ENCODE data around the gene DEFB124.

The DEFB124 gene

DNA sequence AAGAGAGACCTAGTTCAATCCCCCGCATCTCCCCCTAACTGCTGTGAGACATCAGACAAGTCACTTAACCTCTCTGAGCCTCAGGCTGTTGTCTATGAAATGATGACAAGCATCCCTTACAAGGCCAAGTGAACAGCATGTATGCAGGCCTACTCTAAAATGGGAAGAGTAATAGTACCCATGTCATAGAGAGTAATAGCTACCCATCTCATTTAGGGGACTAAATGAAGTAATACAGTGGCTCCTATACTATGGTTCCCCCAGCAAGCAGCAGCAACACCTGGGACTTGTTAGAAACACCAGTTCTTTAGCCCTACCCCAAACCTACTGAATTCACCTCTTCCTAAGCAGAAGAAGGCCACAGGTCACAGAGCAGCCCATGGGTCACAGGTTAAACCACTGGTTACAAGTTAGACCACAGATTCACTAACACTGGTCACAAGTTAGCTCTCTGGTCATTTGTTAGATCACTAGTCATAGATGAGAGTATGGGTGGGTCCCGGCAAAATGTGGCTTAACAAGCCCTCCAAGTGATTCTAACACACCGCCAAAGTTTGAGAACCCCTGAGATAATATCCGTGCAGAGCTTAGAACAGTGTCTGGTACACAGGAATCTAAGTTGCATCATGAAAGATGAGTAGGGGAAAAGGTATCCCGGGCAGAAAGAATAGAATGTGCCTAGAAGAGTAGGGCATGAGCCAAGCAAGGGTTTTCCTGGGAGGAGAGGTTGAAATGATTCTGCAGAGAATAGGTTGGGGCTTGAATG lies 1.4 kb downstream of the DEFB124 start:
- TF ChIP-seq FOXP2 (optimal IDR thresholded peaks at IDR 0.05; ENCODE audit: borderline replicate concordance, extremely low read depth, extremely low read length, insufficient read depth) (no peak), TAF1 (IDR thresholded peaks at IDR 0.05; ENCODE audit: borderline replicate concordance, insufficient read depth, low read length) (no peak), POLR2AphosphoS5 (IDR thresholded peaks at IDR 0.05; ENCODE audit: low read depth, low read length) (no peak), SIN3A (IDR thresholded peaks at IDR 0.05; ENCODE audit: borderline replicate concordance, insufficient read depth, low read length) (no peak)
- TF ChIP-seq, protein P1, sequence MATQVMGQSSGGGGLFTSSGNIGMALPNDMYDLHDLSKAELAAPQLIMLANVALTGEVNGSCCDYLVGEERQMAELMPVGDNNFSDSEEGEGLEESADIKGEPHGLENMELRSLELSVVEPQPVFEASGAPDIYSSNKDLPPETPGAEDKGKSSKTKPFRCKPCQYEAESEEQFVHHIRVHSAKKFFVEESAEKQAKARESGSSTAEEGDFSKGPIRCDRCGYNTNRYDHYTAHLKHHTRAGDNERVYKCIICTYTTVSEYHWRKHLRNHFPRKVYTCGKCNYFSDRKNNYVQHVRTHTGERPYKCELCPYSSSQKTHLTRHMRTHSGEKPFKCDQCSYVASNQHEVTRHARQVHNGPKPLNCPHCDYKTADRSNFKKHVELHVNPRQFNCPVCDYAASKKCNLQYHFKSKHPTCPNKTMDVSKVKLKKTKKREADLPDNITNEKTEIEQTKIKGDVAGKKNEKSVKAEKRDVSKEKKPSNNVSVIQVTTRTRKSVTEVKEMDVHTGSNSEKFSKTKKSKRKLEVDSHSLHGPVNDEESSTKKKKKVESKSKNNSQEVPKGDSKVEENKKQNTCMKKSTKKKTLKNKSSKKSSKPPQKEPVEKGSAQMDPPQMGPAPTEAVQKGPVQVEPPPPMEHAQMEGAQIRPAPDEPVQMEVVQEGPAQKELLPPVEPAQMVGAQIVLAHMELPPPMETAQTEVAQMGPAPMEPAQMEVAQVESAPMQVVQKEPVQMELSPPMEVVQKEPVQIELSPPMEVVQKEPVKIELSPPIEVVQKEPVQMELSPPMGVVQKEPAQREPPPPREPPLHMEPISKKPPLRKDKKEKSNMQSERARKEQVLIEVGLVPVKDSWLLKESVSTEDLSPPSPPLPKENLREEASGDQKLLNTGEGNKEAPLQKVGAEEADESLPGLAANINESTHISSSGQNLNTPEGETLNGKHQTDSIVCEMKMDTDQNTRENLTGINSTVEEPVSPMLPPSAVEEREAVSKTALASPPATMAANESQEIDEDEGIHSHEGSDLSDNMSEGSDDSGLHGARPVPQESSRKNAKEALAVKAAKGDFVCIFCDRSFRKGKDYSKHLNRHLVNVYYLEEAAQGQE (IDR thresholded peaks at IDR 0.05; ENCODE audit: insufficient read depth in 1 of 2, low read depth in 2 of 2, low read length in 2 of 2) = no peak

DNA sequence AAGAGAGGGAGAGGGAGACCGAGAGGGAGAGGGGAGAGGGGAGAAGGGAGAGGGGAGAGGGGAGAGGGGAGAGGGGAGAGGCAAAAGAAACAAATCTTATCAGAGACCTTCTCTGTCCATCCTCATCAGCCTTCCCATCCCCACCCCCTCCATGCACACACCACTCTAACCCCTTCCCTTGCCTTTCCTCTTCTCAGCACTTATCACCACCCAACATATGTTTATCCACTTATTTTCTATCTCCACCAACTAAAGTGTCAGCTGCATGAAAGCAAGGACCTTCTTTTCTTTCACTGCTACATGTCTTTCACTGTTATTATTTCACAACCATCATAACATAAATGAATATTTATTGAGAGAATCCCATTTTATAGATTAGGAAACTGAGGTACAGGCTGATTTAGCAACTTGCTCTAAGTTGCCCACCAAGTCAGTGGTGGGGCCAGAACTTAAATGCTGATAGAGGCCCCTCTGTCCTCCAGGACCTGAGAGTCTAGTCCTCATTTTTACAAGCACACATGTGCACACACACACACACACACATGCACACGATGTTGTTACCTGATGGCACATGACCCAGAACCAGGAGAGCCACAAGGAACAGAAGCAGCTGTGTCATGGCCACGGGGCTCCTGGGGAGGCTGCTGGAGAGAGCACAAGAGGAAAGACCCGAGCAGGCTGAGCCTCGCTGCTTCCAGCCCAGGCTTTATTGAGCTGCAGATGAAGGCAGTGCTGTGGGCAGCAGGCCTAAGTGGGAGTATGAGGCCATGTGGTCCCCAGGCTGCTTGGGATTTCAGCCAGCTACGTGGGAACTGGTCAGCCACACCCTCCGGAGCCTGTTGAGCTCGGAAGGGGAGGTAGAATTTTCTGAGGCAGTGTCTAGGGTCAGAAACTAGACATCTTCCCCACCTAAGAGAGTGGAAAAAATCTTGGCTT lies 2.3 kb downstream of the DEFB124 start:
- TF ChIP-seq, protein P1 (IDR thresholded peaks at IDR 0.05; ENCODE audit: insufficient read depth in 1 of 2, low read depth in 2 of 2, low read length in 2 of 2) = no peak
- no peak for TF ChIP-seq POLR2AphosphoS5 (IDR thresholded peaks at IDR 0.05; ENCODE audit: low read depth, low read length)
- TF ChIP-seq SIN3A (IDR thresholded peaks at IDR 0.05; ENCODE audit: borderline replicate concordance, insufficient read depth, low read length) = no peak
- no peak for TF ChIP-seq TAF1 (IDR thresholded peaks at IDR 0.05; ENCODE audit: borderline replicate concordance, insufficient read depth, low read length)
- no peak for TF ChIP-seq FOXP2 (optimal IDR thresholded peaks at IDR 0.05; ENCODE audit: borderline replicate concordance, extremely low read depth, extremely low read length, insufficient read depth)

DNA sequence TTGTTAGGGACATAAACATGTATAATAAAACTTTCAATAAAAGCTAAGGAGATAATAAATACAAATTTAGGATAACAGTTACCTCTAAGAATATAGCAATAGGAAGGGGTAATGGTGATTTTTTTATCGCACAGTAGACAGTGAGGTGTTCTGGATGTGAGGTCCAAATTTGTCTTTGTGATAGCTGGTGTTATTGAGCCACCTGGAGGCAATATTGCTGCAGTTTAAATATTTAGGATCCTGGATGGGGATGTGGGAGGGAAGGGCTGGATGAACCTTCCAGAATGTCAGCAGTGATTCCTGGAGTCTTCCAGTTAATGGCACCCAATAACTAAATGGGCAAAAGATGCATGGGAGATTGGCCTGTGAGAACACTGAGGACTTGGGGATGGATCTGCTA lies 20.6 kb downstream of the DEFB124 start:
- no peak for TF ChIP-seq SIN3A (IDR thresholded peaks at IDR 0.05; ENCODE audit: borderline replicate concordance, insufficient read depth, low read length)
- no peak for TF ChIP-seq POLR2AphosphoS5 (IDR thresholded peaks at IDR 0.05; ENCODE audit: low read depth, low read length)
- no peak for TF ChIP-seq TAF1 (IDR thresholded peaks at IDR 0.05; ENCODE audit: borderline replicate concordance, insufficient read depth, low read length)
- TF ChIP-seq, protein P1 (IDR thresholded peaks at IDR 0.05; ENCODE audit: insufficient read depth in 1 of 2, low read depth in 2 of 2, low read length in 2 of 2) = no peak
- TF ChIP-seq FOXP2 (optimal IDR thresholded peaks at IDR 0.05; ENCODE audit: borderline replicate concordance, extremely low read depth, extremely low read length, insufficient read depth) = no peak

DNA sequence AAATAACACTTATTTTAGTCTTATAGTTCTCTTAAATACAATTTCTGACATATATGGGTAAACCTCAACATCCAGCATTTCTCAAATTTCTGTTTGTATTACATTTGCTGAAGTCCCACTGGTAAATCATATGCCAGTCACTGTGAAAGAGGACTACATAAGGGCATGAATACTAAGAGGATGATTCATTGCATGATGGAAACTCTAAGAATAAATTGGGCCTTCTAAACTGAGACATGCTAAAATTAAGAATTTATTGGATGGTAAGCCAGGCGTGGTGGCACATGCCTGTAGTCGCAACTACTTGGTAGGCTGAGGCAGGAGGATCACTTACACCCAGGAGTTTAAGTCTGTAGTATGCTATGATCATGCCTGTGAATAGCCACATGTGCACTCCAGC lies 22.4 kb downstream of the DEFB124 start:
- TF ChIP-seq POLR2AphosphoS5 (IDR thresholded peaks at IDR 0.05; ENCODE audit: low read depth, low read length) (no peak), SIN3A (IDR thresholded peaks at IDR 0.05; ENCODE audit: borderline replicate concordance, insufficient read depth, low read length) (no peak), TAF1 (IDR thresholded peaks at IDR 0.05; ENCODE audit: borderline replicate concordance, insufficient read depth, low read length) (no peak), FOXP2 (optimal IDR thresholded peaks at IDR 0.05; ENCODE audit: borderline replicate concordance, extremely low read depth, extremely low read length, insufficient read depth) (no peak)
- TF ChIP-seq, protein P1 (IDR thresholded peaks at IDR 0.05; ENCODE audit: insufficient read depth in 1 of 2, low read depth in 2 of 2, low read length in 2 of 2) = no peak

All from PFSK-1 (cell line).